Neural crest cell (in vitro differentiated cells): ENCODE data around the gene MMP17. TPM values are rescaled to one million over a fixed set of nuclear protein-coding genes. Genes with fewer than 3 reads are reported as not detected.

Source experiments
- DNase-seq: peaks from one replicate; pipeline ENCODE4 v3.0.0; 2021; ENCODE audit warnings: low read depth, mixed read lengths, low spot score
- H3K27ac Mint-ChIP-seq: one replicate; pipeline ENCODE4 v1.8.0; 2021; ENCODE audit warnings: mild to moderate bottlenecking, mixed read lengths; ENCODE audit not compliant: unreplicated experiment
- H3K27me3 Mint-ChIP-seq: 2 replicates; pipeline ENCODE4 v1.8.0; 2021; ENCODE audit warnings: low read depth, mild to moderate bottlenecking, mixed read lengths
- H3K36me3 Mint-ChIP-seq: 2 replicates; pipeline ENCODE4 v1.8.0; 2021; ENCODE audit warnings: low read depth, mild to moderate bottlenecking, mixed read lengths
- H3K4me1 Mint-ChIP-seq: 2 replicates; pipeline ENCODE4 v1.8.0; 2021; ENCODE audit warnings: mixed read lengths
- H3K4me3 Mint-ChIP-seq: one replicate; pipeline ENCODE4 v1.8.0; 2021; ENCODE audit warnings: mild to moderate bottlenecking, mixed read lengths
- H3K9me3 Mint-ChIP-seq: 2 replicates; pipeline ENCODE4 v1.8.0; 2021; ENCODE audit warnings: mixed read lengths
- CTCF ChIP-seq: fragments of 200-600 bp; sonication (generic); conservative IDR thresholded peaks from 2 replicates; pipeline ENCODE4 v1.5.0; 2021; ENCODE audit warnings: antibody characterized with exemption, mild to moderate bottlenecking
- total RNA-seq: library from RNA; stranded (reverse); gene quantifications from 2 replicates; pipeline ENCODE4 v1.2.1, GENCODE V29; 2021

MMP17 gene
- total RNA-seq, 1 donor from 2014 or later = 90.9 TPM

- no peaks in the 10 kb centered on the region for H3K36me3 Mint-ChIP-seq
- peaks cover 6% of the 10 kb centered on the region for H3K4me1 Mint-ChIP-seq
- no peaks in the 10 kb centered on the region for H3K9me3 Mint-ChIP-seq
- no peak overlapping the region for H3K27ac Mint-ChIP-seq
- TF ChIP-seq CTCF = no peak
- peaks cover 56% of the 10 kb centered on the region for H3K27me3 Mint-ChIP-seq
- no peak for DNase-seq
- peak overlapping the region; percentile 86 for H3K4me3 Mint-ChIP-seq
Measured at GRCh38 chr12:131829356-131829747, 1.2 kb downstream of the MMP17 start.

- H3K27me3 Mint-ChIP-seq = peaks cover 56% of the 10 kb centered on the region
Measured at GRCh38 chr12:131829791-131830334, 1.7 kb downstream of the MMP17 start.

GRCh38 chr12:131830335-131830913 lies 2.2 kb downstream of the MMP17 start:
- TF ChIP-seq CTCF = peak; percentile 57
- no peaks in the 10 kb centered on the region for H3K9me3 Mint-ChIP-seq
- H3K27ac Mint-ChIP-seq = no peak overlapping the region
- peak; percentile 76 for DNase-seq
- H3K36me3 Mint-ChIP-seq = no peaks in the 10 kb centered on the region
- peaks cover 53% of the 10 kb centered on the region for H3K27me3 Mint-ChIP-seq
- peak overlapping the region; percentile 88 for H3K4me3 Mint-ChIP-seq
- peaks cover 6% of the 10 kb centered on the region for H3K4me1 Mint-ChIP-seq

More at GRCh38 chr12:131829791-131830334, 1.7 kb downstream of the MMP17 start:
- peaks cover 6% of the 10 kb centered on the region for H3K4me1 Mint-ChIP-seq
- H3K27ac Mint-ChIP-seq = no peak overlapping the region
- H3K9me3 Mint-ChIP-seq = no peaks in the 10 kb centered on the region
- H3K4me3 Mint-ChIP-seq = peak overlapping the region; percentile 86
- no peaks in the 10 kb centered on the region for H3K36me3 Mint-ChIP-seq
- TF ChIP-seq CTCF = no peak
- DNase-seq = no peak

GRCh38 chr12:131830914-131831571 lies 2.9 kb downstream of the MMP17 start:
- Mint-ChIP-seq H3K27ac (peak overlapping the region; percentile 81), H3K9me3 (no peaks in the 10 kb centered on the region), H3K4me1 (peaks cover 6% of the 10 kb centered on the region), H3K27me3 (peaks cover 46% of the 10 kb centered on the region), H3K36me3 (no peaks in the 10 kb centered on the region), H3K4me3 (peak overlapping the region; percentile 88)
- no peak for TF ChIP-seq CTCF
- no peak for DNase-seq

- no peak for DNase-seq
- H3K4me1 Mint-ChIP-seq = peaks cover 6% of the 10 kb centered on the region
- H3K4me3 Mint-ChIP-seq = peak overlapping the region; percentile 41
- no peaks in the 10 kb centered on the region for H3K36me3 Mint-ChIP-seq
- peaks cover 40% of the 10 kb centered on the region for H3K27me3 Mint-ChIP-seq
- H3K9me3 Mint-ChIP-seq = no peaks in the 10 kb centered on the region
- no peak overlapping the region for H3K27ac Mint-ChIP-seq
- no peak for TF ChIP-seq CTCF
Measured at GRCh38 chr12:131831635-131832041, 3.4 kb downstream of the MMP17 start.
